PC-3 (cell line): Measurements from ENCODE around the gene INSIG1. TPM values are rescaled to one million over a fixed set of nuclear protein-coding genes. Genes with fewer than 3 reads are reported as not detected.

ENCODE experiments used
- ATAC-seq: fragments of 200-7000 bp; cut with Tn5 transposase; 2 replicates; pipeline ENCODE4 v1.9.1; 2020; ENCODE audit warnings: mild to moderate bottlenecking, moderate library complexity
- BruUV-seq: library from RNA; stranded (reverse); fragments of 400-500 nt; replicated peaks from 2 replicates; lab custom pipeline; 2021; lab: Mats Ljungman, UMichigan
- CTCF ChIA-PET: fragments of 300-600 bp; sonication (Branson Sonifier 250); formaldehyde crosslinking; loops from one replicate; lab custom pipeline; 2022; ENCODE audit warnings: antibody characterized with exemption; lab: Charles Lee
- POLR2A ChIA-PET: fragments of 300-600 bp; sonication (Branson Sonifier 250); formaldehyde crosslinking; loops from one replicate; lab custom pipeline; 2022; ENCODE audit warnings: antibody characterized with exemption; ENCODE audit not compliant: unreplicated experiment; lab: Charles Lee
- DNase-seq: peaks from one replicate; pipeline ENCODE4 v3.0.0-alpha.2; 2015
- H2AFZ ChIP-seq: fragments of 300-600 bp; sonication (generic); 2 replicates; pipeline ENCODE4 v1.6.0; 2016; ENCODE audit warnings: antibody characterized with exemption, low read length
- H3F3A ChIP-seq: fragments of 300-600 bp; sonication (generic); one replicate; pipeline ENCODE4 v1.6.0; 2017; ENCODE audit warnings: antibody characterized with exemption, low read length, control low read depth, mild to moderate bottlenecking; ENCODE audit not compliant: unreplicated experiment
- H3K27ac ChIP-seq: fragments of 300-600 bp; sonication (generic); 2 replicates; pipeline ENCODE4 v1.5.1; 2016; ENCODE audit warnings: mild to moderate bottlenecking, low read length
- H3K27me3 ChIP-seq: fragments of 300-600 bp; sonication (generic); 2 replicates; pipeline ENCODE4 v1.6.1; 2016; ENCODE audit warnings: low read length, mixed read lengths
- H3K36me3 ChIP-seq: fragments of 300-600 bp; sonication (generic); 2 replicates; pipeline ENCODE4 v1.6.1; 2016; ENCODE audit warnings: low read depth, mixed run types, low read length, mixed read lengths
- H3K4me1 ChIP-seq: fragments of 300-600 bp; sonication (generic); 2 replicates; pipeline ENCODE4 v1.5.1; 2016; ENCODE audit warnings: low read length; ENCODE audit not compliant: insufficient read depth
- H3K4me2 ChIP-seq: fragments of 300-600 bp; sonication (generic); 2 replicates; pipeline ENCODE4 v1.6.0; 2016; ENCODE audit warnings: low read length
- H3K4me3 ChIP-seq: fragments of 300-600 bp; sonication (generic); 2 replicates; pipeline ENCODE4 v1.5.1; 2016; ENCODE audit warnings: mild to moderate bottlenecking, low read length, mixed read lengths
- H3K79me2 ChIP-seq: fragments of 300-600 bp; sonication (generic); 2 replicates; pipeline ENCODE4 v1.6.1; 2017; ENCODE audit warnings: low read length, mixed read lengths
- H3K9ac ChIP-seq: fragments of 300-600 bp; sonication (generic); 2 replicates; pipeline ENCODE4 v1.6.0; 2016; ENCODE audit warnings: mild to moderate bottlenecking, low read length
- H3K9me2 ChIP-seq: fragments of 300-600 bp; sonication (generic); replicated peaks from 2 replicates; pipeline ENCODE4 v1.6.1; 2016; ENCODE audit warnings: mixed run types, low read length, mixed read lengths
- H3K9me3 ChIP-seq: fragments of 300-600 bp; sonication (generic); 2 replicates; pipeline ENCODE4 v1.6.1; 2016; ENCODE audit warnings: low read length, mixed read lengths
- H4K20me1 ChIP-seq: fragments of 300-600 bp; sonication (generic); 2 replicates; pipeline ENCODE4 v1.6.1; 2016; ENCODE audit warnings: low read length, mixed read lengths
- CTCF ChIP-seq: fragments of 300-600 bp; sonication (generic); conservative IDR thresholded peaks from 2 replicates; pipeline ENCODE4 v1.5.1; 2017; ENCODE audit warnings: antibody characterized with exemption, low read depth, mild to moderate bottlenecking, low read length
- EZH2 ChIP-seq: fragments of 300-600 bp; sonication (generic); IDR thresholded peaks from one replicate; pipeline ENCODE4 v1.6.1; 2017; ENCODE audit warnings: antibody characterized with exemption, mild to moderate bottlenecking, low read length; ENCODE audit not compliant: unreplicated experiment
- EZH2phosphoT487 ChIP-seq: fragments of 300-600 bp; sonication (generic); IDR thresholded peaks from 2 replicates; pipeline ENCODE4 v1.6.1; 2018; ENCODE audit warnings: mild to moderate bottlenecking, antibody characterized with exemption, low read length, borderline replicate concordance
- intact Hi-C: fragments of 100-400 bp; cut with micrococcal nuclease; formaldehyde crosslinking; loops from 2 replicates; pipeline ENCODE4 v1.9.0; 2023
- total RNA-seq: library from RNA; depleted of rRNA; stranded (reverse); fragments of >200 nt; gene quantifications from 2 replicates; pipeline ENCODE4 v1.2.3, GENCODE V29; 2014

INSIG1 gene
- total RNA-seq, 1 experiment from 2014 or later: 83.3 TPM

GRCh38 chr7:155254018-155254417 is 43.7 kb upstream of the INSIG1 start:
- intact Hi-C loops: no loop called here
- Histone ChIP-seq H4K20me1 (no peaks in the 10 kb centered on the region), H3K4me1 (peaks cover 16% of the 10 kb centered on the region), H3F3A (no peaks in the 10 kb centered on the region), H3K9ac (no peak overlapping the region), H3K4me3 (no peak overlapping the region), H3K27ac (no peak overlapping the region), H2AFZ (no peak overlapping the region), H3K9me3 (no peaks in the 10 kb centered on the region), H3K27me3 (no peaks in the 10 kb centered on the region), H3K36me3 (no peaks in the 10 kb centered on the region), H3K79me2 (no peaks in the 10 kb centered on the region), H3K4me2 (no peak overlapping the region), H3K9me2 (no peaks in the 10 kb centered on the region)
- ATAC-seq (no peak), DNase-seq (no peak)
- TF ChIP-seq EZH2 (no peak), CTCF (no peak), EZH2phosphoT487 (no peak)
- no TSS peak for BruUV-seq
- ChIA-PET CTCF (interaction anchor here (1.4 kb wide), 1 partner anchor 326 kb away, joined by 3 read pairs; no protein-coding TSS in a partner anchor), POLR2A (no interaction called here)

- no peaks in the 10 kb centered on the region for H3K27me3 ChIP-seq
- no peak for DNase-seq
- no peak overlapping the region for H3K4me3 ChIP-seq
- TF ChIP-seq EZH2 (no peak), CTCF (no peak), EZH2phosphoT487 (no peak)
- no TSS peak for BruUV-seq
- no peak overlapping the region for H2AFZ ChIP-seq
- intact Hi-C loops: no loop called here
- no peak overlapping the region for H3K9ac ChIP-seq
- POLR2A ChIA-PET: no interaction called here
- no peak for ATAC-seq
- no peaks in the 10 kb centered on the region for H4K20me1 ChIP-seq
- H3K9me2 ChIP-seq: no peaks in the 10 kb centered on the region
- H3K4me2 ChIP-seq: no peak overlapping the region
- H3K4me1 ChIP-seq: peaks cover 16% of the 10 kb centered on the region
- no peaks in the 10 kb centered on the region for H3K79me2 ChIP-seq
- no peak overlapping the region for H3K27ac ChIP-seq
- CTCF ChIA-PET: no interaction called here
- H3F3A ChIP-seq: no peaks in the 10 kb centered on the region
- H3K9me3 ChIP-seq: no peaks in the 10 kb centered on the region
- H3K36me3 ChIP-seq: no peaks in the 10 kb centered on the region
These were observed 42.6 kb upstream of the INSIG1 start for GRCh38 chr7:155255071-155255470.

- CTCF ChIA-PET: no interaction called here
- peaks cover 16% of the 10 kb centered on the region for H3K4me1 ChIP-seq
- no peak overlapping the region for H3K27ac ChIP-seq
These were observed 42.1 kb upstream of the INSIG1 start for GRCh38 chr7:155255621-155256020.

More at GRCh38 chr7:155255621-155256020, 42.1 kb upstream of the INSIG1 start:
- H4K20me1 ChIP-seq: no peaks in the 10 kb centered on the region
- intact Hi-C loops: no loop called here
- no TSS peak for BruUV-seq
- no peak overlapping the region for H3K4me3 ChIP-seq
- no peaks in the 10 kb centered on the region for H3K27me3 ChIP-seq
- no peaks in the 10 kb centered on the region for H3K79me2 ChIP-seq
- no peaks in the 10 kb centered on the region for H3K36me3 ChIP-seq
- DNase-seq: no peak
- no peak for TF ChIP-seq EZH2phosphoT487
- TF ChIP-seq EZH2: no peak
- TF ChIP-seq CTCF: no peak
- H3K9me2 ChIP-seq: no peaks in the 10 kb centered on the region
- H2AFZ ChIP-seq: no peak overlapping the region
- no peaks in the 10 kb centered on the region for H3F3A ChIP-seq
- no peak overlapping the region for H3K4me2 ChIP-seq
- H3K9ac ChIP-seq: no peak overlapping the region
- no peaks in the 10 kb centered on the region for H3K9me3 ChIP-seq
- POLR2A ChIA-PET: no interaction called here
- no peak for ATAC-seq
